ENCODE results near the gene CTDP1.

CTDP1 gene

DNA sequence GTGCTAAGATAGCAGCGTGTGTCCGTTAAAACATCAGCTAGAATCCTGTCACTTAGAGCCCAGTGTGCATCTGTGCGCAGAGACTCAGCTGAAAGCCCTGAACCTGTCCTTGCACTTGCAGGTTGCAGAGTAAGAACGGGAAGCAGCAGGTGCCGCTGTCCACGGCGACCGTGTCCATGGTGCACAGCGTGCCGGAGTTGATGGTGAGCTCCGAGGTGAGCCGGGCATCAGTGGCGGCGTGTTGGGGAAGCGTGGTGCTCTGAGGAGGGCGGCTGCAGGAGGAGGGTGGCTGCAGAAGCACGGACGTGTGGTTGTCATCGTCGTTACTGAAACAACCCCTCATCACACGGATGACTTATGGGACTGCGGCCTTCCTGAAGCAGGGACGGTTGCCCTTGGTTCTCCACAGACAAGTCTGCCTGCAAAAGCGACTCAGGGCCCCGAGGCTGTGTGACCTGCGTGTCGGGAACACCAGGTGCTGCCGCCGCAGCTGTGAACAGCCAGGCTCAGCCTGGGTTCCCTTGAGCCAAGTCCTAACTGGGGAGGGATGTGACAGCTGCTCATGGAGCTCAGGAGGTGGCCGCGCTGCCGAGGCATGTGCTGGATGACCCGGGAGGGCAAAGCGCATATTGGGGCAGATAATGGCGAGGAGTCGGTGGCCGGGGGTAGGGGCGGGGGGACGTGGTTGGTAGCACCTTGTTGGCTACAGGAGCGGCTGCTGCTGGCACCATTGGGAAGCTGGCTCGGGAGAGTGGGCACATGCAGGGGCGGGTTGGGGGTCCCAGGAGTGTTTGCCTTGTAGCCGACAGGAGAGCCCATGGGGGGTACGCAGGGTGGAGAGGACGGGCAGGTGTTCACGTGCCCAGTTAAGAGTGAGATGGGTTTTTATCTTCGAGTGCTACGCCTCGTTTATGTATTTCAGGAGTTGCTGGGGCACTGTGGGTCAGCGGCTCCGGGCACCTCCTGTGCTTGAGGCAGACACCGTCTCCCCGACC lies 16.6 kb downstream of the CTDP1 start:
- in situ Hi-C loops (cut with MboI; ENCODE audit: low sequenced_read_pairs), result no loop called here

DNA sequence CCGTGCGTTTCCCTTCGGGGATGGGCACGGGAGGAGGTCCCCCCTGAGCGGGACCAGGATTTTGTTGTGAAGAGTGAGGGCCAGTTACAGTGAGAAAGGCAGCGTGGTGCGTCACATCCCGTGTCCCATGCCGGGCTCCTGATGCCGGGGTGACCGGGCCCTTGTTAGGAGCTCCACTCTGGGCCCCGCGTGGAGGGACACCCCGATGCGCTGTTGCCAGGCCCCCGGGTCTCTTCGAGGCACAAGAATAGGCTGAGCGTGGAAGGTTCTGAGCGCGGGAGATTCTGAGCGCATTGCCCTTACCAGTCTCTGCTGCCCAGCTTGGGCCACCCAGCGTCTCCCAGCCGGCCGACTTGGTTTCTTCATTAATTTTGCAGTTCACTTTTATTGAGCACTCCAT lies 17.6 kb downstream of the CTDP1 start:
- in situ Hi-C loops (cut with MboI; ENCODE audit: low sequenced_read_pairs), result no loop called here

DNA sequence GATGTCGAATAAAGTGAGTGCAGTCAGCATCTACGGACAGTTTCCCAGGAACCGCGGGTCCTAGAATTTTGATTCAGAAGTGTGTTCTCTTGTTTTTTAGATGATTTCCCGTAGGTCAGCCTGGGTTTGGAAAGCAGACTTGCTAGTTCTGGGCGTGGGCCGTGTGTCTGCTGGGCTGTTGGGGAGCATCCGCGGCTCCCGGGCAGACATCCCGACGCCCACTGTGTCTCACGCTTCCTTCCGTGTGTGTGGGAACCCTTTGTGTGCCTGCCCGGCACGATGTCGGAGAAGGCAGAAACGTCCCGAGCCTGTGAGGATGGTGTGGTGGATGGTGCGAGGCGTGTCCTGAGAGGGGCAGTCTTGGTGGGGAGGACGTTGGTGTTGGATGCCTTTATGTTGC lies 18.4 kb downstream of the CTDP1 start:
- in situ Hi-C loops (cut with MboI; ENCODE audit: low sequenced_read_pairs), result no loop called here

DNA sequence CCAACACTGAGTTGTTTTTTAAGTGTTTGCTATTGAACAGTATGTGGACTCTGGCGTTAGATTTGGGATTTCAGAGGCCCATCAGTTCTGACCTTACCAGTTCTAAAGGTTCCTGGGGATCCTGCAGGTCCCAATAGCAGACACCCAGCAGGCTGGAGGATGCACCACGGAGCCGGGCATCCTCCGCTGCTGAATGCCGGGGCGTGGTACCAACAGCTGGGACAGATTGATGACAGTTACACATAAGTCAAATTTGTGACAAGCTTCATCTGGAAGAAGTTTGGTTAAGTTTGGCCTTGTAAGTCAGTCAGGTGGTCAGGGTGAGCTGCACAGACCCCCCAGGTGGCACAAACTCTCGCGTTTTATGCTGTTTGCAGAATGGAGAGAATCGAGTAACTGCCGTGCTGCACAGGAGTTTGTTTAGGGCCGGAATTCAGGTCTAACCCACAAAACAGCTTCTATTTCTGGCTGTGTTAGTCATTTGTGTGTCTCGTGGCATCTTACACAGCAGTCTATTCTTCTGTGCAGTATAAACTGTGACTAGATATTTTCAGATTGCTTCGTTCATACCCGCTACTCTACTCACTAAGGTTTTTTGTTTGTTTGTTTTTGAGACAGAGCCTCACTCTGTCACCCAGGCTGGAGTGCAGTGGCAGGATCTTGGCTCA lies 19.2 kb downstream of the CTDP1 start:
- in situ Hi-C loops (cut with MboI; ENCODE audit: low sequenced_read_pairs), result no loop called here

DNA sequence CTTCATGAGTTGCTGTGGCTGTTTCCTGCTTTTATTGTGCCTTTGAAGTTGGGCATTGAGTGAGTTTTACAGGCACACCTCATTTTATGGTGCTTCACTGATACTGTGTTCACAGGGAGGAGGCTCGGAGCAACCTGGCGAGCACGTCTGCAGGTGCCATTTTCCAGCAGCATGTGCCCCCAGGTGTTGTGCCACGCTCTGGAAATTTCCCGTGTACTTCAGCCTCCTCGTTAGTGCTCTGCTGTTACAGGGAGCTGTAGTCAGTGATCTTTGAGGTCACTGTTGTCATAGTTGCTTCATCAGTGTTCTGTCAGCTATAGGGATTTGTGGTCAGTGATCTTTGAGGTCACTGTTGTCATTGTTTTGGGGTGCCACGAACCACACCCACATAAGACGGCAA lies 20.1 kb downstream of the CTDP1 start:
- in situ Hi-C loops (cut with MboI; ENCODE audit: low sequenced_read_pairs), result no loop called here

DNA sequence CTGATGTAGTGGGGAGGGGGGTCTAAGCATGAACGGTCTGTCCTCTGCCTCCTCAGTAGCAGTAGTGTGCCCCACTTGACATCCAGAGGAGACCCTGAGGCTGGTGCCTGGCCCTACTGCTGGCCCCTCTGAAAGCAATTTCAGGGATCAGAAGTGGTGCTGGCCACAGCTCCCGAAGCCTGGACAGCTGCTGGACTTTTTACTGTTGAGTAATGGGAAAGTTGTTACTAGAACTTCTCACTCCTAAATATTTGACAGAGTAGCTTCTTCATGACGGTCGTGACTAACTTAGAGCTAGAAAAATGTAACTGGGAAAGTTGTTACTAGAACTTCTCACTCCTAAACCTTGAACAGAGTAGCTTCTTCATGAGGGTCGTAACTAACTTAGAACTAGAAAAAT lies 23.3 kb downstream of the CTDP1 start:
- in situ Hi-C loops (cut with MboI; ENCODE audit: low sequenced_read_pairs), result no loop called here

DNA sequence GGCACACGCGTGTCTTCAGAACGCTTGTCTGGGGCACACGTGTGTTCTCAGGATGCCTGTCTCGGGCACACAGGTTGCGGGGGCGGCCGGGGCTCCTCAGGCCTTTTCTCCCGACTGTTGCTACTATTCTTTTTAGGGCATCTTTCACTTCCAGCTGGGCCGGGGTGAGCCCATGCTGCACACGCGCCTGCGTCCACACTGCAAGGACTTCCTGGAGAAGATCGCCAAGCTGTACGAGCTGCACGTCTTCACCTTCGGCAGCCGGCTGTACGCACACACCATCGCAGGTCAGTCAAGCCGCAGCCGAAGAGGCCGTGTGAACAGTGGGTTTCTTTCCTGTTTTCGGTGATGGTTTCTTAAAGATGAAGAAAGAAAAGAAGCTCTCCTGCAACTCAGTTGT lies 25.0 kb downstream of the CTDP1 start:
- in situ Hi-C loops (cut with MboI; ENCODE audit: low sequenced_read_pairs), result no loop called here

DNA sequence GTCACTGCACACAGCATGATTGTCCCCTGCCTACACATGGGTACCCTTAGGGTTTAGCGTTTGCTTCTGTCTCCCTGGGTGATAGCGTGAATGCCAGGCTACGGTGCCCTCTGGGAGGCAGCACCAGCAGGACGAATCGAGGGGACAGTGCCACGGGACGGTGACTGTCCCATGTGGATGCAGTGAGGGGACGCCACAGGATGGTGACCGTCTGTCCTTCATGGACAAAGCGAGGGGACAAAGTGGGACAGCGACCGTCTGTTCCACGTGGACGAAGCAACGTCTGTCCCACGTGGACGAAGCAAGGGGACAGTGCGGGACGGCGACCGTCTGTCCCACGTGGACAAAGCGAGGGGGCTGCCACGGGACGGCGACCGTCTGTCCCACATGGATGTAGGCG lies 25.7 kb downstream of the CTDP1 start:
- in situ Hi-C loops (cut with MboI; ENCODE audit: low sequenced_read_pairs), result no loop called here

DNA sequence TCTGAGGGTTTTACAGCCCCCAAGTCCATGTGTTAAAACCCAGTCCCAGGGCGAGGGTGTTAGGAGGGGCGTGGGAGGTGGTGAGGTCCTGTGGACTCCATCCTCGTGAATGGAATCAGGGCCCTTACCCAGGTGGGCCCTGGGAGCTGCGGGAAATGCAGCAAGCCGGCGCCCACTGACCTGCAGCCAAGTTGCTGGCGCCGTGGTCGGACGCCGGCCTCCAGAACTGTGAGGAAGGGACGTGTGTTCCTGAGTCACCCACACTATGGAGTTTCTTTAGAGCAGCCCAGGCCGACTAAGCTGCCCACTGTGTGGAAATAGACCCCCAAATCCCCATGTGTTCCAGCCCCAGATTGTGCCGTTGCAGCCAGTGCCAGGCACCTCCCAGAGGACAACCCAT lies 26.4 kb downstream of the CTDP1 start:
- in situ Hi-C loops (cut with MboI; ENCODE audit: low sequenced_read_pairs), result no loop called here

DNA sequence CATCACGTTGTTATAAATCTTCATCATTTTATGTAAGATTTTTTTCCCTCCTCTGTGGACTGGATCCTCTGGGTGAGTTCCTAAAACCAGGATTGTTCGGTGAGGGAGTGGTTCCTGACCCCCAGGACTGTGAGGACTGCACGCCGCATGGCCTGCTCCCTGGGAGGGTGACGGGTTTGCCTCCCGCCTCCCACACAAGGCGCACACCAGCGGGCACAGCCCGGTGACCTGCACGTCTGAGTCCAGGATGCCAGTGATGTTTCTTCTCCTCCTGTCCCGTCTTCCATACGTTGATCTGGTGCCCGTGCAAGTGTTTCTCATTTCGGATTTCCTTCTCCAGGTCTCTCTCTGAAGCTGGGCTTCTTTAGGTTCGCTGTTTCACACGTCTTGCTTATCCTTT lies 27.1 kb downstream of the CTDP1 start:
- in situ Hi-C loops (cut with MboI; ENCODE audit: low sequenced_read_pairs), result no loop called here

DNA sequence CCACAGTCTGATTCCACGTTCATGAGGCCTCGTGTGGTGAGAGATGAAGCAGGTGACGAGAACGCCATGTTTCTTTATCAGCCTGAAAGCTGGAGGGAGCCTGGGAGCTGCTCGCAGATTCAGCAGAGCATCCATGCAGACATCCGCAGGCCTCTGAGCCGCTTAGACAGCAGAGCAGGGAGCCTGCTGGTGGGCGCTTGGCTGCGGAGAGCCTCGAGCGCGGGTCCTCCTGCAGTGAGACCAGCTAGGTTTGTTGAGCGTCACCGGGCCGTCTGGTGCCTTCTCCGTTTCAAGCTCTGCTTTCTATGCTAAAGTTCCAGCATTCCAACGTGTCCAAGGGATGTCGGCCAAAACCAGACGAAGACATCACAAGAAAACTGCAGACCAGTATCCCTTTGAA lies 27.6 kb downstream of the CTDP1 start:
- in situ Hi-C loops (cut with MboI; ENCODE audit: low sequenced_read_pairs), result no loop called here

DNA sequence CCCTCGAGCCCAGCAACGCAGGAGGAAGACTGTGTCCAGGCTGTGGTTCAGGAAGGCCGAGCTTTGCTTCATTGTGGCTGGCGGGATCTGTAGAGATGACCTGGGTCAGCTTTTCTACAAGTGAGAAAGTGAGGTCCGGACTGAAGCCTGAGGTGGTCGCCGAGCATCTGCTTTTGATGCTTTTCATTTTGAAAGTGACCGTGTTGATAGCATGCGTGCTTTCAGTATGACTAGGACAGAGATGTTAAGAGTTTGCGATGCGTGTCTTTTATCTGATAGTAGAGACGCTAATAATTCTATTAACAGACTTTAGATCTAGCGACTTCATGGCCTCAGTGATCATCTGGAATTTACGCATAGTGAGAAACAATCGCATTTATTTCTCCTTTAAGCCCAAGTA lies 28.1 kb downstream of the CTDP1 start:
- in situ Hi-C loops (cut with MboI; ENCODE audit: low sequenced_read_pairs), result no loop called here

DNA sequence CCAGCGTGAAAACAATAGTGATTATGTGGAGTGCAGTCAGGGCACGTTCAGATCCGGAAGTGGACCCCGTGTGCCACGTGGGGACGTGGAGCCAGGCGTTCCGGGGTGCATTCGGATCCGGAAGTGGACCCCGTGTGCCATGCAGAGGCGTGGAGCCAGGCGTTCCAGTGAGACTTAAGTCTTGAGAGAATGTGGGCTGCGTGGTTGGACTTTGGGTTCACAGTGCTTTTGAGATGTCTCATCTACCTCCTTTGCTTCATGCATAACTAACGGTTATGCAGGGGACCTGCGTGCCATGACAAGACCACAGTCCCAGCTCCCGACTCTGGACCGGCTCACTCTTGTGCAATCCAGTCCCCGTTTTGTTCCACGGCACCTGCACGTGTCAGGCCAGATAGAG lies 28.8 kb downstream of the CTDP1 start:
- in situ Hi-C loops (cut with MboI; ENCODE audit: low sequenced_read_pairs), result no loop called here

DNA sequence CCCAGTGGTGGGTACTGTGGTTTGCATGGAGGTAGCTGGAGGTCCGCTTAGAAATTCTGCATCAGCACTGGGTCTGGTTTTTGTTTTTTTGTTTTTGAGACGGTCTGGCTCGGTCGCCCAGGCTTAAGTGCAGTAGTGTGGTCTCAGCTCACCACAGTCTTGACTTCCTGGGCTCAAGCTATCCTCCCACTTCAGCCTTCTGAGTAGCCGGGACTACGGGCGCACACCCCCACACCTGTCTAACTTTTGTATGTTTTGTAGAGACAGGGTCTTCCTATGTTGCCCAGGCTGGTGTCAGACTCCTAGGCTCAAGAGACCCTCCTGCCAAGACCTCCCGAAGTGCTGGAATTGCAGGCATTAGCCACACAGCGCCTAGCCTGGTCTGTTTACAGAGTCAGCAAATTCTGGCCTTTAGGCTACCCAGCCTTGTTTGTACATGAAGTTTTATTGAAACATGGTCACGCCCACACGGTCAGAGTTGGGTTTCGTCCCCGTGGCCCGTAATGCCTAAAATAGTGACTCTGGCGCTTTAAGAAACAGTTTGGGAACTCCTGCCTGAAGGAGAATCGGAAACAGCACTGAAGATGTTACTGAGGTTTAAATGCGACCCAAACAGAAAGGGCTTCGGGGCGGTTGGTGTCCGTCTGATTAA lies 32.7 kb downstream of the CTDP1 start:
- in situ Hi-C loops (cut with MboI; ENCODE audit: low sequenced_read_pairs), result no loop called here

DNA sequence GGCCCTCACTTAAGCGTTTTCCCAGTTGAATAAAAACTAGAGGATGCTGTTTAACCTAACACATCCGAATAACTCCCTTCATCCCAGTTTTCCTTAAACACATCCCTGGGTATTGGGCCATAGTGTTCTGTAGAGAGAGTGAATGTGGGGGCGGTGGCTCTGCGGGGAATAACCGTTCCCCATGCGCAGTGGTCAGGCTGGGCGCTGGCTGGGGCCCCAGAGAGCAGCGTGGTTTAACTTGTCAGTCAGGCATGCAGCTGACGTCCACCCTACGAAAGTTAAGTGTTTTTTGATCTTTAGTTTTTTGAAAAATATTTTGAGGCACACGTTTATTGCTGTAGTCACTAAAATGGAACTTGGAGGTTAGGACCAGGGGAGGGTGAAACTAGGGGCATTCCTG lies 33.7 kb downstream of the CTDP1 start:
- in situ Hi-C loops (cut with MboI; ENCODE audit: low sequenced_read_pairs), result no loop called here

DNA sequence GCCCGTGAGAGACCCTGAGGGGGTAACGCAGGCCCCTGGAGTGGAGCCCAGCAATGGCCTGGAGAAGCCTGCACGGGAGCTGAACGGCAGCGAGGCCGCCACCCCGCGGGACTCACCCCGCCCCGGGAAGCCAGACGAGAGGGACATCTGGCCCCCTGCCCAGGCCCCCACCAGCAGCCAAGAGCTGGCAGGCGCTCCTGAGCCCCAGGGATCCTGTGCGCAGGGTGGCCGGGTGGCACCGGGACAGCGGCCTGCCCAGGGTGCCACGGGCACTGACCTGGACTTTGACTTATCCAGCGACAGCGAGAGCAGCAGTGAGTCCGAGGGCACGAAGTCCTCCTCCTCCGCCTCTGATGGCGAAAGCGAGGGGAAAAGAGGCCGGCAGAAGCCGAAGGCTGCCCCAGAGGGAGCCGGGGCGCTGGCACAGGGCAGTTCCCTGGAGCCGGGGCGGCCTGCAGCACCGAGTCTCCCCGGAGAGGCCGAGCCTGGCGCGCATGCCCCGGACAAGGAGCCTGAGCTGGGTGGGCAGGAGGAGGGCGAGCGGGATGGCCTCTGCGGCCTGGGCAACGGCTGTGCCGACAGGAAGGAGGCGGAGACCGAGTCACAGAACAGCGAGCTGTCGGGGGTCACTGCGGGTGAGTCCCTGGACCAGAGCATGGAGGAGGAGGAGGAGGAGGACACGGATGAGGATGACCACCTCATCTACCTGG lies 35.1 kb downstream of the CTDP1 start:
- in situ Hi-C loops (cut with MboI; ENCODE audit: low sequenced_read_pairs), result no loop called here

DNA sequence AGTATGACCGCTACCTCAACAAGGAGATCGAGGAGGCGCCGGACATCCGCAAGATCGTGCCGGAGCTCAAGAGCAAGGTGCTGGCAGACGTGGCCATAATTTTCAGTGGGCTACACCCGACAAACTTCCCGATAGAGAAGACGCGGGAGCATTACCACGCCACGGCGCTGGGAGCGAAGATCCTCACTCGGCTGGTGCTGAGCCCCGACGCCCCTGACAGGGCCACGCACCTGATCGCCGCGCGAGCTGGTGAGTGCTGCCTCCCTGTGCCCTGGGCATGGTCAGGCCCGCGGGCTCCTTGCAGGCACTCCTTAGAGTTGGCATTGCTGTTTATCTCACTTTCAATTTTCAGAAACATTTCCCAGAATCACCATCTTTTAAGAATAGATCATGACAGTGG lies 35.7 kb downstream of the CTDP1 start:
- in situ Hi-C loops (cut with MboI; ENCODE audit: low sequenced_read_pairs), result no loop called here

DNA sequence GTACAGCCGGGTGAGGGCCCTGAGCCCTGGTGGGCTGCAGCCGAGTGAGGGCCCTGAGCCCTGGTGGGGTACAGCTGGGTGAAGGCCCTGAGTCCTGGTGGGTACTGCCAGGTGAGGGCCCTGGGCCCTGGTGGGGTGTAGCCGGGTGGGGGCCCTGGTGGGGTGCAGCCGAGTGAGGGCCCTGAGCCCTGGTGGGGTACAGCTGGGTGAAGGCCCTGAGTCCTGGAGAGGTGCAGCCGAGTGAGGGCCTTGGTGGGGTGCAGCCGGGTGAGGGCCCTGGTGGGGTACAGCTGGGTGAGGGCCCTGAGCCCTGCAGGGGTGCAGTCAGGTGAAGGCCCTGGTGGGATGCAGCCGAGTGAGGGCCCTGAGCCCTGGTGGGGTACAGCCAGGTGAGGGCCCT lies 37.5 kb downstream of the CTDP1 start:
- in situ Hi-C loops (cut with MboI; ENCODE audit: low sequenced_read_pairs), result no loop called here

DNA sequence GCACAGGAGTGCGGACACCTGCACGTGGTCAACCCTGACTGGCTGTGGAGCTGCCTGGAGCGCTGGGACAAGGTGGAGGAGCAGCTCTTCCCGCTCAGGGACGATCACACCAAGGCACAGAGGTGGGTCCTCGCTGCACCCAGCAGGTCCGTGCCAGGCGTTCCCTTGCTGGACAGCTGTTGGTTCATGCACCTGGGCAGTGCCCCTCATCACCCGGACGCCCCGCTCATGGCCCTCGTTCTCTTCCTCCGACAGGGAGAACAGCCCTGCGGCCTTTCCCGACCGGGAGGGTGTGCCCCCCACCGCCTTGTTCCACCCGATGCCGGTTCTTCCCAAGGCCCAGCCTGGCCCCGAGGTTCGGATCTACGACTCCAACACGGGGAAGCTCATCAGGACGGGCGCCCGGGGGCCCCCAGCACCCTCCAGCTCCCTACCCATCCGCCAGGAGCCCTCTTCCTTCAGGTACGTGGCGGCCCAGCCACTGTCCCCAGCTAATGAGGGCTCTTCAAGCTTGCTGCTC lies 38.0 kb downstream of the CTDP1 start:
- in situ Hi-C loops (cut with MboI; ENCODE audit: low sequenced_read_pairs), result no loop called here

DNA sequence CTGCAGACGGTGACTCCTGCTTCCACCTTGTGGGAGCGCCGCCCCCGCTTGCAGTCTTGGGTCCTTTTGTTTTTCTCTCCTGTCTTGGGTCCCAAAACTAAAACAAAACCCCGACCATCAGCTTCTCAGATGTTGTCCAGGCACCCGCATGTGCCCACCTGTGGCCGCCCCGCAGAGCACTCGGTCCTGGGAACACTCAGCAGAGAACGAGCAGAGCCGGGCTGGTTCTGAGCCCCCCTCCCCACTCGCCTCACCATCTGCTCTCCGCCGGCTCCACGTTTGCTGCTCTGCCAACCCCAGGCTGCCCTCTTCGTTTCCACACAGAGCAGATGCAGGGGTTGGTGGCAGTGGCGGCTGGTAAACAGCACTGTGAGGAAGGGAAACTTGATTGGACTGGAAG lies 38.5 kb downstream of the CTDP1 start:
- in situ Hi-C loops (cut with MboI; ENCODE audit: low sequenced_read_pairs), result no loop called here

DNA sequence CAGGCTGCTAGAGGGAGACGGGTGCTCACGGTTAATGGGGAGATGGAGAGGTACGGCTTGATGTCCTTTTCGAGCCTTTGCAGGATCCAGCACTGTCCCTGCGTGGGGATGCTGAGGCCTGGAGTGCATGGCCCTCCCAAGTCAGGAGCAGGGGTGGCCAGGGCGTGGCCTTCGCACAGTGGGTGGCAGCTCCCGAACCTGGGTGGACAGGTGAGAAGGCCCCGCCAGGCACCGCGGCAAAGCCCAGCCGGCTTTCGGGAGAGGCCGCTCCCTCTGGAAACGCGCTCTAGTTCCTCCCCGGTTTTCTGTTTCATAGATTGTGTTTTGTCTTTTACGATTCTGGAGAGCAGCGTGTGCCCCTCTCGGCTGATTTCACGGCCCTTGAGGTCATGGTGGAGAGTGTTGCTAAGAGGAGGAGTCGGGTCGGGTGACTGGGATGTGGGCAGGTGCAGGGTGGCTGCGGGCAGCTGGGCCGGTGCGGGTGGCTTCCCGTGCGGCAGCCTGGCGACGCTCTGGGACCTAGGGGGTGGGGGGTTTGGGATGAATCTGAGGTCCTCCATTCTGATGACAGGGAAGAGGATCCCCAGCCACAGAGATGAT lies 39.4 kb downstream of the CTDP1 start:
- in situ Hi-C loops (cut with MboI; ENCODE audit: low sequenced_read_pairs), result no loop called here
